ENCODE data around the gene MAJIN.
A peak's percentile ranks its signal among the peaks of the same experiment; 100 is the strongest.

Gene MAJIN

DNA sequence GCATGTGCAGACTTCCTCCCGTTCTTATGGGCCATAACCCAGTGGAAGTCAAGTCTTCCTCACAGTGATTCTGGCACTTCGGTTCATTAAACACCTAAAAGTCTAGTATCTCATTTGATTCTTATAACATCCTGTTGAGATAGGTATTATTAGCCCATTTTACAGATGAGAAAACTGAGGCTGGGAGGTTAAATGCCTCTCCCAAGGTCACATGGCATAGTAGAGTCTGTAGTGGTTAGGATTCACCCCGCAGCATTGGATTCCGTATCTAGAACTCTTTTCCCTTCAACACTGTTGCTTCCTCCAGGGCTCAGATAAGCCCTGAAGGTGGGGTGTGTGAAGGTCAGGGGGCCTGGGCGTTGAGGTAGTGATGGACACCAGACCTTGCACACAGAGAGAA, 39.6 kb downstream of the MAJIN start:
- no peak for DNase-seq (ENCODE audit: low spot score)

- DNase-seq (ENCODE audit: low spot score), result no peak
Observed at GRCh38 chr11:64931290-64931689, 40.6 kb downstream of the MAJIN start.

- DNase-seq (ENCODE audit: low spot score), result no peak
Observed at GRCh38 chr11:64930340-64930739, 41.6 kb downstream of the MAJIN start.

DNA sequence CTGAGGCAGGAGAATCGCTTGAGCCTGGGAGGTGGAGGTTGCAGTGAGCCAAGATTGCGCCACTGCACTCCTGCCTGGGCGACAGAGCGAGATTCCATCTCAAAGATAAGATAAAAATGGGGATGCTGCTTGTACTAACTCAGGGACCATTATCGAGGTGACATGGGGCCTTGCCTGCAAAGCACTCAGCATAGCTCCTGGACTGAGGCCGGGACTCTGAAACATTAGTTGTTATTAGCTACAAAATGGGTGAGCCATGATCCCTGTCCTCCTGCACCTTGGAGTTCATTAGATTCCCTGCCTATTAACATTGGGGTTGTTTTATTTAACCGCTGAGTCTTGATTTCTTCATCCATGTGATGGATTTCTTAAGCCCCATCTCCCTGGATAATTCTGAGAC, 42.3 kb downstream of the MAJIN start:
- no peak for DNase-seq (ENCODE audit: low spot score)

- no peak for DNase-seq (ENCODE audit: low spot score)
Observed at GRCh38 chr11:64928957-64929356, 43.0 kb downstream of the MAJIN start.

DNA sequence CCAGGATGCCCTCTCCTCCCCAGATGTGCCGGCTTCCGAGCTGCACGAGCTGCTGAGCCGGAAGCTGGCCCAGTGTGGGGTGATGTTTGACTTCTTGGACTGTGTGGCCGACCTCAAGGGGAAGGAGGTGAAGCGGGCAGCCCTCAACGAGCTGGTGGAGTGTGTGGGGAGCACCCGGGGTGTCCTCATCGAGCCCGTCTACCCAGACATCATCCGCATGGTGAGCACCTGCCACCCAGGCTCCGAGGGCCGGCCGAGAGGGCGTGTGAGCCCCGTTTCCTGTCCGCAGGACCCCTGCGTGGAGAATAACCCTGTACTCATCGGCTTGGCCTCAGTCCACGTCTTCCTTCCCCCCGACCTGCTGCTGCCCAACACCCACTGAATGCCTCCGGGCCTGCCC, 45.2 kb downstream of the MAJIN start:
- no peak for DNase-seq (ENCODE audit: low spot score)

DNA sequence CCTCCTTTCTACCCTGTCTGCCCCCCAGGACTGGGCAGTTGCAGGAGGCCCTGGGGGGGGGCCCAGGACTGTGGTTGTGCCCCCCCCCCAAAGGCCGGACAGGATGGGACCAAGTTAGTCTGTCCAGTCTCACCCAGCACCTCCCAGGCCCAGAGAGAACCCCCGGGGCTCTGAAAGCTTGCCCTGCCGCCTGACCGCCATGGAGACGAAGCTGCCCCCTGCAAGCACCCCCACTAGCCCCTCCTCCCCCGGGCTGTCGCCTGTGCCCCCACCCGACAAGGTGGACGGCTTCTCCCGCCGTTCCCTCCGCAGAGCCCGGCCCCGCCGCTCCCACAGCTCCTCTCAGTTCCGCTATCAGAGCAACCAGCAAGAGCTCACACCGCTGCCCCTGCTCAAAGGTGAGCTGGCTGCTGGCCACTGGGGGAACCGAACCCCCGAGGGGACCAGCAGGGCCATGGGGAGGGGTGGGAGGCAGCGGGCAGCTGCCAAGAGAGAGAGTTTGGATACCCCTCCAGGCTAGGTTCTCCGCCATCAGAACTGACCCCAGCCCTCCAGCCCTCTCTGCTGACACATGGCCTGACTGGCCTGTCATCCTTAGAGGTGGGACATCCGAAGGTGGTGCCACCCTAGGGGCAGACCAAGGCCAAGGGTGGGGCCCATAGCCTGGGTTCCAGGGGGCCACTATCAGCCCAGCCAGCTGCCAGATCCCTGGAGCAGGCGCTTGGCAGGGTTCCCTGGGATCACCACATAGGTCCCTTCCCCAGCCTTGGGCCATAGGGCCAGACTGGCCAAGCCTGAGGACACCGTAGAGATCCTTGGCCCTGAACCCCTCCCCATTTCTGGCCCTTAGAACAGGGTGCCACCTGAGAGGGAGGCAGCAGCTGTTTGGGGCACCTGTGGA, 46.1 kb downstream of the MAJIN start:
- no peak for DNase-seq (ENCODE audit: low spot score)

DNA sequence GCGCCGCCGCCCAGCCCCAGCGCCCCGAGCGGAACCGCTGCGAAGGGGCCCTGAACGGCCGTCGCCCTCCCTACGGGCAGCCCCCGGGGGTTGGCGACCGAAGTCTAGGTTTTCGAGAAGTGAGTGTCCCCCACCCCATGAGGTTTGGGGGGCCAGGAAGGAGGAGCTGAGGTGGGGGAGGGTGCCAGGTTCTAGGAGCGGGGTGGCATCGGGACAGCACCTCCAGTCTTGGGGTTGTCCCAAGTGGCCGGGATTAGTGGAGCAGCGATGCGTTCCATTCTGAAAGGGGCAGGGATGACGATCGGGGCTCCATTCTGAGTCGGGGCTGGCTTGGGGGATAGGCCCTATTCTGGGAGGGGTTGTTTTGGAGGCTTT, 47.0 kb downstream of the MAJIN start:
- peak; percentile 65 for DNase-seq (ENCODE audit: low spot score)

DNA sequence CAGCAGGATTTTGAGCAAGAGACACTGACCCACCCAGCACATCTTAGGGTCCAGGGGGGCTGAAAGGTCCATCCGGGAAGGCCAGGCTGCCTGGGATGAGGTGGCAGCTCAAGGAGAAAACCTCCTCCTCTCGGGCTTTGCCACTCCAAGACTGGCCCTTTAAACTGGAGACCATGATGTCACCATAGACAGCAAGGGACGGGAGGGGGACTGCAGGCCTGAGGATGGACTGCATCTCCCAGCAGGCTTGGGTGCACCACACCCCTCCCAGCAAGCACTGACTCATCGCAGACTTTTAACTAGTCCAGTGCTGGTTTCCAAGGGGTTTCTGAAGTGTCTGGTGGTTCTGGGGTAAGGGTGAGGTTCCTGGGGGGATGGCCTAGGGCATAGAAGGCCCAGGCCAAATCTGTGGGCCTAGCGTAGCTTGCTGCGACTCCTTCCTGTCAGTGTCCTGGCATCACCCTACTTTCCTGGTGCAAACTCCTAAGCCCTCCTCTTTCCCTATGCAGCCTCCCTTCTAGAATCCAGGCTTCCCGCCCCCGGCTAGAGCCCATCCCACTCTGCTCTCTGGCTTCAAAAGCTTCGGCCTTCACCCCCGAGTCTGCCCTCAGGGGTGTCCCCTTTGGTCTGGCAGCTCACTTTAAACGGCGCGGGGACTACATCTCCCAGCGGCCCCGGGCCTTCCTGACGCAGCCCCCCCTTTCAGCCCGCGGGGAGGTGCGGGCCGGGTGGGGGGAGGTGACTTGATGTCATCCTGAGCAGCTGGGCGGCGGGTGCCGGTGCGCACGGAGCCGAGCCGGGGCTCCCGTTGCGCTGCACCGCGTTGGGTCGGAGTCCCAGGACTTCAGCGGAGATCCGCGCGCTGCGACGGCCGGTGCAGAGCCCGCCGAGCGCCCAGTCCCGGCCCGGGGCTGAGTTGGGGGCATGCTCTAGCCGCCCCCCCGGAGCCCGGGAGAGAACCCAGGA, 47.7 kb downstream of the MAJIN start, which contains the start of gene PPP2R5B:
PPP2R5B (plus strand) TSS at position 746 of the 966 bp plus-strand sequence. CDS start 1,046 bp downstream, outside the sequence.
- DNase-seq (ENCODE audit: low spot score), result peak; percentile 97

- no peak for DNase-seq (ENCODE audit: low spot score)
Observed at GRCh38 chr11:64923151-64923661, 48.7 kb downstream of the MAJIN start.

DNA sequence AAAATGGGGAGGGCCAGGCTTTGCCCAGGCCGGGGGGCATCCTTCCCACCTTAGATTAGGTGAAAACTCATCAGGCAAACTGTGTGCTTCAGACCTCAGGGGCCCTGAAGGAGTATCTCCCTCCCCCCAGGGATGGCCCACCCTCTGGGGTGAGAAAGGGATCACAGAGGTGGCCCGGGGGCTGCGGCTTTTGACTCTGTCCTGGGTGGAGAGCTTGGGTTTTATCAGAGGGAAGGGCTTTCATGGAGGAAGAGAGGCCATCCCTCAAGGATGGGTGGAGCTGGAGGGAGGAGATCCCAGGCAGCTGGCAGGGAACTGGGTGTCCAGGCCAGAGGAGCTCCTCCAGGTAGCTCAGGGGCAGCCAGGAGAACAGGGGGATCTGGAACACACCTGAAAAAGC, 50.5 kb downstream of the MAJIN start:
- no peak for DNase-seq (ENCODE audit: low spot score)

- no peak for DNase-seq (ENCODE audit: low spot score)
Observed at GRCh38 chr11:64920124-64920523, 51.8 kb downstream of the MAJIN start.

GRCh38 chr11:64919627-64920026, 52.3 kb downstream of the MAJIN start:
- DNase-seq (ENCODE audit: low spot score), result no peak

DNA sequence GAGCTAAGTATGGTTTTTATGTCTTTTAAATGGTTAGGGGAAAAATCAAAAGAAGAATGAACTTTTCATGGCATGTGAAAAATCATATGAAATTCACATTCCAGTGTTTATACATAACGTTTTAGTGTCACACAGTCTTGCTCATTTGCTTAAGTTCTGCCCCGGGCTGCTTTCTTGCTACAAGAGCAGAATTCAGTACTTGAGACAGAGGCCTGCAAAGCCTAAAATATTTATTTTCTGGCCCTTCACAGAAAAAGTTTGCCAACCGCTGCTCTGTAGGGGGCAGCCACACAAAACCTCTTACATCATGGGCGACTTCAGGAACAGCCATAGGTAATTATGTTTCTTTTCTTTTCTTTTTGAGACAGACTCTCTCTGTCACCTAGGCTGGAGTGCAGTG, 53.9 kb downstream of the MAJIN start:
- DNase-seq (ENCODE audit: low spot score), result peak; percentile 37

GRCh38 chr11:64917663-64917995, 54.3 kb downstream of the MAJIN start:
- no peak for DNase-seq (ENCODE audit: low spot score)

GRCh38 chr11:64916775-64917662, 54.9 kb downstream of the MAJIN start, which contains the start of gene ATG2A:
Gene ATG2A, minus strand, starts transcription at chr11:64917209. Its CDS starts 74 bp downstream, at chr11:64917135.
- DNase-seq (ENCODE audit: low spot score), result peak; percentile 98

GRCh38 chr11:64916040-64916774, 55.7 kb downstream of the MAJIN start:
- peak; percentile 51 for DNase-seq (ENCODE audit: low spot score)

DNA sequence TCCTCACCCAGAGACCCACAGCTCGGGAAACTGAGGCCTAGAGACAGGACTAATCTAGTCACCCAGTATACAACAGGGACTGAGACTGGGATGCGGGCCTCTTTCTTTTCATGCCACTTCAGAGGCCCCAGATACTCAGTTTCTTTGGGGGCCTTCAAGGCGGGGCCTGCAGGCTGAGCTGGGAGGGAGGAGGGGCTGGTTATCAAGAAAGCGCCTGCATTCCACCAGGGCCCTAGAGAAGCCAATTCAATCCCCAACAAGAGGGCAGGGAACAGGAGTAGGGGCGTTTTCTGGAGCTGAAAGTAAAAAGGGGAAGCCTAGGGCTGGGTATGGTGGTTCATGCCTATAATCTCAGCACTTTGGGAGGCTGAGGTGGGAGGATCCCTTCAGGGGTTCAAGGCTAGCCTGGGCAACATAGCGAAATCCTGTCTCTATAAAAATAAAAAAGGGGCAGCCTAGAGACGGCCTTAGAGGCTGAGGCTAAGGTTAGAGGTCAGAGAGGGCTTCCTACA, 56.5 kb downstream of the MAJIN start:
- DNase-seq (ENCODE audit: low spot score), result no peak

- DNase-seq (ENCODE audit: low spot score), result no peak
Observed at GRCh38 chr11:64914123-64914522, 57.8 kb downstream of the MAJIN start.

- DNase-seq (ENCODE audit: low spot score), result no peak
Observed at GRCh38 chr11:64913171-64913727, 58.7 kb downstream of the MAJIN start.

Measured in GM03348 (cell line).